ENCODE data around the gene TANC1.

The TANC1 gene

DNA sequence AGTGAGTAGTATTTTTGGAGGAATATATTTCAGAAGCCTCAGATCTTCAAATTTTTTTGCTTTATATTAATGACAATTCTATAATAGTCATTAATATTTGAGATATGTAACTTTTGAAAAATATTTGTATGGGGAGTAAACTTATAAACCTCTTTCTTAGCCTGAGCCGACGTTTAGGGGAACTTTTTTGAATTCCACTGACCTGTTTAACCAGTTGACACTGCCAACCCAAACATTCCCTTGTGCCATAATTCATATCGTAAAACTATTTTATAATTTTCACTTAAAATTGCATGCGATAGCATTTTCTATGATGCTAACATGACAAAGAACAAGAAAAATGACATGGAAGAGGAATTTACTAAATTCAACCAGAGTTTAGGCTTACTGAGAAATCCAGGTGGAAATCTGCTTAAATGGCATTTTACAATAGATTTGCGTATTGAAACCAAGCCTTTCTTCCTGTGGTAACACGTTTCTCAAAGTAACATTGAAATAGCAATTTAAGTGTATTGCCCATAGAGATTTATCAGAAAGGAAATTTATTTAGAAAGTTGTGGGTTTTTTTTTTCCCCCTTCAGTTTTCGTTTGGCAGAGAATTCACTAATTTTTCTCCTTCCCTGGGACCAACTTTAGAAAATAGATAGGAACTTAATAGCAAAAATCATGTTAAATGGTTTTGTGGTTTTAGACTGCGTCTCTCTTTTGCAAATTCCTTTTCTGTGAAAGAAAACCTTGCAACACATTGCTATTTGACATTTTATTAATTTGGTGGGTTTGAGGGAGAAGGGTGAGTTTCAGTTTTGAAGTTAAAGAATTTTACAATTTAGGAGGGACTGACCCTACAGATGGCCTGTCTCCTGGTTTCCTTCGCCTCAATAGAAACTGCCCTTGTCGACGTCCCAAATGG lies 77.4 kb downstream of the TANC1 start:
- Histone ChIP-seq H3K9me2 (replicated peaks; ENCODE audit: low read depth, low read length) (no peaks in the 10 kb centered on the region), H3K4me1 (ENCODE audit: insufficient read depth, low read length, poor library complexity, severe bottlenecking) (no peaks in the 10 kb centered on the region)

DNA sequence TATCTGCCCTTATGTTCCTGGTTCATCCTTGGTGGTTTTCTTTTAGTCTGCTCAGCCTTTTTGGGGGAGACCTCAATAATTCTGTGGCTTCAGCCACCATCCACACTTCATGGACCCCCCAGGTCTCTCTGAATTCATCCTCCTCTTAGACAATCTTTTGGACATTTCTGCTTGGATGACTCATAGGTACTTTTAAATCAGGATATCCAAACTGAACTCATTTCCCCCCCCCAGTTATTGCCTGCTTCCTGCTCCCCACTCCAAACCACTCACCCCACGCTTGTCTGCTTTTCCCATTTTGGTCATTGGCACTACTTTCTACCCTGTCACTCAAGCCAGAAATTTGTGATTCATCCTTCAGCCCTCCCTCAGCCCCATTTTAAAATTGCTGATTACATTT lies 78.5 kb downstream of the TANC1 start:
- H3K4me1 ChIP-seq (ENCODE audit: insufficient read depth, low read length, poor library complexity, severe bottlenecking), result no peaks in the 10 kb centered on the region
- no peaks in the 10 kb centered on the region for H3K9me3 ChIP-seq (ENCODE audit: insufficient read depth, low read depth, low read length)
- no peak overlapping the region for H3K4me2 ChIP-seq (ENCODE audit: low read depth, low read length, poor library complexity, severe bottlenecking)
- H3K79me2 ChIP-seq (ENCODE audit: insufficient read depth, low read length), result no peaks in the 10 kb centered on the region
- TF ChIP-seq, protein P1, sequence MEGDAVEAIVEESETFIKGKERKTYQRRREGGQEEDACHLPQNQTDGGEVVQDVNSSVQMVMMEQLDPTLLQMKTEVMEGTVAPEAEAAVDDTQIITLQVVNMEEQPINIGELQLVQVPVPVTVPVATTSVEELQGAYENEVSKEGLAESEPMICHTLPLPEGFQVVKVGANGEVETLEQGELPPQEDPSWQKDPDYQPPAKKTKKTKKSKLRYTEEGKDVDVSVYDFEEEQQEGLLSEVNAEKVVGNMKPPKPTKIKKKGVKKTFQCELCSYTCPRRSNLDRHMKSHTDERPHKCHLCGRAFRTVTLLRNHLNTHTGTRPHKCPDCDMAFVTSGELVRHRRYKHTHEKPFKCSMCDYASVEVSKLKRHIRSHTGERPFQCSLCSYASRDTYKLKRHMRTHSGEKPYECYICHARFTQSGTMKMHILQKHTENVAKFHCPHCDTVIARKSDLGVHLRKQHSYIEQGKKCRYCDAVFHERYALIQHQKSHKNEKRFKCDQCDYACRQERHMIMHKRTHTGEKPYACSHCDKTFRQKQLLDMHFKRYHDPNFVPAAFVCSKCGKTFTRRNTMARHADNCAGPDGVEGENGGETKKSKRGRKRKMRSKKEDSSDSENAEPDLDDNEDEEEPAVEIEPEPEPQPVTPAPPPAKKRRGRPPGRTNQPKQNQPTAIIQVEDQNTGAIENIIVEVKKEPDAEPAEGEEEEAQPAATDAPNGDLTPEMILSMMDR (conservative IDR thresholded peaks at IDR 0.05; ENCODE audit: low read length), result no peak
- TF ChIP-seq EZH2phosphoT487 (IDR thresholded peaks at IDR 0.05; ENCODE audit: borderline replicate concordance), result no peak
- H3K9ac ChIP-seq (ENCODE audit: low read depth, low read length, poor library complexity, severe bottlenecking), result no peak overlapping the region
- no peaks in the 10 kb centered on the region for H3K36me3 ChIP-seq (ENCODE audit: insufficient read depth, low read length)
- no peaks in the 10 kb centered on the region for H3F3A ChIP-seq (ENCODE audit: low read depth)
- H3K27me3 ChIP-seq (ENCODE audit: insufficient read depth, low read length, poor library complexity, severe bottlenecking), result no peaks in the 10 kb centered on the region
- no peak overlapping the region for H3K4me3 ChIP-seq (ENCODE audit: low read length, poor library complexity, severe bottlenecking)
- no peak overlapping the region for H2AFZ ChIP-seq (ENCODE audit: low read length)
- H3K9me2 ChIP-seq (replicated peaks; ENCODE audit: low read depth, low read length), result no peaks in the 10 kb centered on the region
- H4K20me1 ChIP-seq (ENCODE audit: insufficient read depth, low read length, poor library complexity, severe bottlenecking), result no peaks in the 10 kb centered on the region

More for the DNA sequence above, 77.4 kb downstream of the TANC1 start:
- no peak overlapping the region for H2AFZ ChIP-seq (ENCODE audit: low read length)
- H3K4me2 ChIP-seq (ENCODE audit: low read depth, low read length, poor library complexity, severe bottlenecking), result no peak overlapping the region
- TF ChIP-seq EZH2phosphoT487 (IDR thresholded peaks at IDR 0.05; ENCODE audit: borderline replicate concordance), result no peak
- TF ChIP-seq, protein P1 (conservative IDR thresholded peaks at IDR 0.05; ENCODE audit: low read length), result no peak
- H3K79me2 ChIP-seq (ENCODE audit: insufficient read depth, low read length), result no peaks in the 10 kb centered on the region
- no peaks in the 10 kb centered on the region for H4K20me1 ChIP-seq (ENCODE audit: insufficient read depth, low read length, poor library complexity, severe bottlenecking)
- no peaks in the 10 kb centered on the region for H3K27me3 ChIP-seq (ENCODE audit: insufficient read depth, low read length, poor library complexity, severe bottlenecking)
- H3K9me3 ChIP-seq (ENCODE audit: insufficient read depth, low read depth, low read length), result peaks cover 2% of the 10 kb centered on the region; the same call in 1 of the 2 replicates
- H3K36me3 ChIP-seq (ENCODE audit: insufficient read depth, low read length), result no peaks in the 10 kb centered on the region
- no peak overlapping the region for H3K4me3 ChIP-seq (ENCODE audit: low read length, poor library complexity, severe bottlenecking)
- no peaks in the 10 kb centered on the region for H3F3A ChIP-seq (ENCODE audit: low read depth)
- H3K9ac ChIP-seq (ENCODE audit: low read depth, low read length, poor library complexity, severe bottlenecking), result no peak overlapping the region

DNA sequence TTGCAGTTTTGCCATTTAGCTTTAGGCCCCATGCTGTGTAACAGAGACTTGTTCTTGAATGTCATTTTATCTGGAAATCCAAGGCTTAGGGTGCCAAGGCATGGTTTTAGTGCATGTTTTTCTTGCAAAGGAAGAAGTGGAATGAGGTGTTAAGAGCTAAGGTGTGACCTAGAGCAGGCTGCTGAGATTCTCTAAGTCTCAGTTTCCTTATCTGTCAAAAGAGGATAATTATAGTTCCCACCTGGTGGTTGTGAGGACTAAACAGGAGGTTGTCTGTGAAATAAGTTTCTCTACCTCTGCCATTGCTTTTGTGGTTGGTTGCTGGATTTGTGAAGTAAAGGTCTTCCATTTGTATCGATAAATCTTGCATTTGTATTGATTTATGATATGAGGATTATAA lies 82.0 kb downstream of the TANC1 start:
- no peak overlapping the region for H3K4me2 ChIP-seq (ENCODE audit: low read depth, low read length, poor library complexity, severe bottlenecking)
- no peaks in the 10 kb centered on the region for H3K9me3 ChIP-seq (ENCODE audit: insufficient read depth, low read depth, low read length)
- no peaks in the 10 kb centered on the region for H3K36me3 ChIP-seq (ENCODE audit: insufficient read depth, low read length)
- H3K9me2 ChIP-seq (replicated peaks; ENCODE audit: low read depth, low read length), result no peaks in the 10 kb centered on the region
- H3K27me3 ChIP-seq (ENCODE audit: insufficient read depth, low read length, poor library complexity, severe bottlenecking), result no peaks in the 10 kb centered on the region
- H4K20me1 ChIP-seq (ENCODE audit: insufficient read depth, low read length, poor library complexity, severe bottlenecking), result no peaks in the 10 kb centered on the region
- no peaks in the 10 kb centered on the region for H3F3A ChIP-seq (ENCODE audit: low read depth)
- no peak overlapping the region for H2AFZ ChIP-seq (ENCODE audit: low read length)
- peaks cover 6% of the 10 kb centered on the region for H3K4me1 ChIP-seq (ENCODE audit: insufficient read depth, low read length, poor library complexity, severe bottlenecking)
- TF ChIP-seq, protein P1 (conservative IDR thresholded peaks at IDR 0.05; ENCODE audit: low read length), result no peak
- no peak for TF ChIP-seq EZH2phosphoT487 (IDR thresholded peaks at IDR 0.05; ENCODE audit: borderline replicate concordance)
- no peak overlapping the region for H3K9ac ChIP-seq (ENCODE audit: low read depth, low read length, poor library complexity, severe bottlenecking)
- H3K4me3 ChIP-seq (ENCODE audit: low read length, poor library complexity, severe bottlenecking), result no peak overlapping the region
- H3K79me2 ChIP-seq (ENCODE audit: insufficient read depth, low read length), result no peaks in the 10 kb centered on the region
